Skin of body (tissue), 2 donors: ENCODE results near the gene C1GALT1C1. TPM values are rescaled to one million over a fixed set of nuclear protein-coding genes. Genes with fewer than 3 reads are reported as not detected.
"Not testable (repeated sequence)": the region's sequence is repeated elsewhere in the genome, so short reads cannot be mapped to it uniquely, and the experiment has no call there.

Experiments
- DNase-seq: peaks from one replicate; lab custom pipeline; 2025; lab: John Stamatoyannopoulos, UW
- total RNA-seq: library from RNA; depleted of rRNA; stranded (reverse); fragments of >200 nt; gene quantifications from one replicate; pipeline ENCODE4 v1.2.3, GENCODE V29; 2014

C1GALT1C1 gene
- 28.5 TPM for total RNA-seq

GRCh38 chrX:120629667-120630537, at the start of gene C1GALT1C1:
C1GALT1C1 (minus strand) TSS chrX:120630054; CDS start chrX:120627166, 2,888 bp downstream.
- peak; percentile 87 for DNase-seq

- no peak for DNase-seq
These were observed 47.3 kb upstream of the C1GALT1C1 start for GRCh38 chrX:120677004-120677652.

GRCh38 chrX:120672841-120673530, 43.1 kb upstream of the C1GALT1C1 start:
- no peak for DNase-seq

GRCh38 chrX:120672389-120672788, 42.5 kb upstream of the C1GALT1C1 start:
- DNase-seq: no peak

- DNase-seq: no peak
These were observed 42.1 kb upstream of the C1GALT1C1 start for GRCh38 chrX:120671963-120672362.

GRCh38 chrX:120668357-120668756, 38.5 kb upstream of the C1GALT1C1 start:
- no peak for DNase-seq

GRCh38 chrX:120664535-120664934, 34.7 kb upstream of the C1GALT1C1 start:
- DNase-seq: not testable (repeated sequence)

GRCh38 chrX:120664081-120664480, 34.2 kb upstream of the C1GALT1C1 start:
- no peak for DNase-seq

- DNase-seq: no peak
These were observed 32.8 kb upstream of the C1GALT1C1 start for GRCh38 chrX:120662662-120663061.

GRCh38 chrX:120660637-120661036, 30.8 kb upstream of the C1GALT1C1 start:
- peak; percentile 1 for DNase-seq

GRCh38 chrX:120653000-120653399, 23.1 kb upstream of the C1GALT1C1 start:
- no peak for DNase-seq

- DNase-seq: not testable (repeated sequence)
These were observed 22.4 kb upstream of the C1GALT1C1 start for GRCh38 chrX:120652256-120652655.

GRCh38 chrX:120647127-120647526, 17.3 kb upstream of the C1GALT1C1 start:
- no peak for DNase-seq

- no peak for DNase-seq
These were observed 13.0 kb upstream of the C1GALT1C1 start for GRCh38 chrX:120642871-120643270.

- DNase-seq: no peak
These were observed 8.8 kb upstream of the C1GALT1C1 start for GRCh38 chrX:120638619-120639018.

- peak; percentile 62 for DNase-seq
These were observed 4.5 kb downstream of the C1GALT1C1 start for GRCh38 chrX:120625371-120625770.

GRCh38 chrX:120617996-120618630, 11.7 kb downstream of the C1GALT1C1 start:
- no peak for DNase-seq

- DNase-seq: no peak
These were observed 15.0 kb downstream of the C1GALT1C1 start for GRCh38 chrX:120614816-120615215.

GRCh38 chrX:120612086-120612485, 17.8 kb downstream of the C1GALT1C1 start:
- no peak for DNase-seq

- DNase-seq: no peak
These were observed 25.5 kb downstream of the C1GALT1C1 start for GRCh38 chrX:120604361-120604782.

- peak; percentile 92 for DNase-seq
These were observed 26.0 kb downstream of the C1GALT1C1 start, which contains the start of gene MCTS1 for GRCh38 chrX:120603707-120604360. MCTS1 (plus strand) TSS chrX:120604101; CDS start chrX:120604237, 136 bp downstream.
